ENCODE data around the gene IRGQ.
"Not testable (repeated sequence)": the region's sequence is repeated elsewhere in the genome, so short reads cannot be mapped to it uniquely, and the experiment has no call there.

GRCh38 chr19:43600326-43600725 lies 4.4 kb upstream of the IRGQ start:
- not testable (repeated sequence) for TF ChIP-seq CTCF (IDR thresholded peaks at IDR 0.05); NR1H2 (CRISPR knock-in tag; IDR thresholded peaks at IDR 0.05); MAX (CRISPR knock-in tag; IDR thresholded peaks at IDR 0.05); NFE2L1 (CRISPR knock-in tag; IDR thresholded peaks at IDR 0.05); ZNF425 (CRISPR knock-in tag; conservative IDR thresholded peaks at IDR 0.05)

Data from WTC11 (cell line).